B cell (primary cell): Measurements from ENCODE around the gene PROM1. TPM values are rescaled to one million over a fixed set of nuclear protein-coding genes. Genes with fewer than 3 reads are reported as not detected.

Source experiments
- ATAC-seq: fragments of 200-7000 bp; cut with Tn5 transposase; one replicate; pipeline ENCODE4 v1.10.0; 2021; ENCODE audit warnings: low read depth, mild to moderate bottlenecking, moderate number of reproducible peaks, moderate library complexity
- CTCF ChIA-PET: fragments of 350-600 bp; sonication (Branson Sonifier 250); formaldehyde crosslinking; loops from one replicate; lab custom pipeline; 2021; ENCODE audit warnings: antibody characterized with exemption, inconsistent platforms; lab: Charles Lee
- POLR2A ChIA-PET: fragments of 350-600 bp; sonication (Branson Sonifier 250); formaldehyde crosslinking; loops from one replicate; lab custom pipeline; 2021; ENCODE audit warnings: antibody characterized with exemption; lab: Charles Lee
- DNase-seq: peaks from one replicate; pipeline ENCODE4 v3.0.0; 2013
- H2AFZ ChIP-seq: 2 replicates; pipeline ENCODE4 v1.6.1; 2012; ENCODE audit warnings: mild to moderate bottlenecking, low read depth, low read length; ENCODE audit not compliant: insufficient read depth, poor library complexity, severe bottlenecking
- H3K27ac ChIP-seq, 2 donors: 1 replicate in 1 of 2; 2 replicates in 1 of 2; pipeline ENCODE4 v1.5.1; 2012 to 2013; ENCODE audit warnings: low read length in 2 of 2, mild to moderate bottlenecking in 2 of 2, moderate library complexity in 1 of 2
- H3K27me3 ChIP-seq, 4 experiments: fragments of 200-600 bp in 1 of 4; sonication (generic) in 1 of 4; replicated peaks in 1 of 4; 1 replicate in 2 of 4; 2 replicates in 2 of 4; pipeline versions ENCODE4 v1.6.1 to v1.7.0; 2013 to 2016; ENCODE audit warnings: low read length in 3 of 4, mild to moderate bottlenecking in 2 of 4, mixed read lengths in 1 of 4, moderate library complexity in 1 of 4; ENCODE audit not compliant: insufficient read depth in 4 of 4, control insufficient read depth in 3 of 4; ENCODE audit errors: control extremely low read depth in 1 of 4
- H3K36me3 ChIP-seq, 2 experiments: replicated peaks in 1 of 2; 1 replicate in 1 of 2; 2 replicates in 1 of 2; pipeline versions ENCODE4 v1.6.1 to v1.7.1; 2013; ENCODE audit warnings: low read length in 1 of 2; ENCODE audit not compliant: insufficient read depth in 2 of 2, control insufficient read depth in 1 of 2; ENCODE audit errors: control extremely low read depth in 1 of 2, extremely low read depth in 1 of 2
- H3K4me1 ChIP-seq, 2 donors: fragments of 200-600 bp in 1 of 2; sonication (generic) in 1 of 2; 1 replicate in 1 of 2; 2 replicates in 1 of 2; pipeline versions ENCODE4 v1.5.1 to v1.6.1; 2013 to 2017; ENCODE audit warnings: low read length in 2 of 2; ENCODE audit not compliant: control insufficient read depth in 2 of 2, insufficient read depth in 2 of 2
- H3K4me2 ChIP-seq: replicated peaks from 2 replicates; pipeline ENCODE3; 2012; ENCODE audit warnings: mild to moderate bottlenecking, low read depth, low read length; ENCODE audit not compliant: poor library complexity, severe bottlenecking
- H3K4me3 ChIP-seq, 5 experiments: fragments of 200-600 bp in 1 of 5; sonication (generic) in 1 of 5; 1 replicate in 3 of 5; 2 replicates in 2 of 5; pipeline versions ENCODE4 v1.5.1 to v1.7.0; 2011 to 2016; ENCODE audit warnings: low read length in 4 of 5, mild to moderate bottlenecking in 4 of 5, low read depth in 2 of 5, control low read depth in 1 of 5, moderate library complexity in 1 of 5; ENCODE audit not compliant: insufficient read depth in 1 of 5; ENCODE audit errors: control extremely low read depth in 1 of 5, extremely low read depth in 1 of 5
- H3K79me2 ChIP-seq: fragments of 200-600 bp; sonication (generic); one replicate; pipeline ENCODE4 v1.6.0; 2016; ENCODE audit warnings: low read length; ENCODE audit not compliant: control insufficient read depth, insufficient read depth
- H3K9ac ChIP-seq: fragments of 200-600 bp; sonication (generic); 2 replicates; pipeline ENCODE4 v1.6.1; 2017; ENCODE audit warnings: mild to moderate bottlenecking, low read length, moderate library complexity
- H3K9me3 ChIP-seq, 3 donors: one replicate each; pipeline versions ENCODE4 v1.6.1 to v1.7.1; 2013; ENCODE audit warnings: low read length in 2 of 3; ENCODE audit not compliant: control insufficient read depth in 2 of 3, insufficient read depth in 1 of 3; ENCODE audit errors: control extremely low read depth in 1 of 3
- H4K20me1 ChIP-seq: 2 replicates; pipeline ENCODE4 v1.6.0; 2012; ENCODE audit warnings: mild to moderate bottlenecking, low read length; ENCODE audit not compliant: insufficient read depth, control insufficient read depth, poor library complexity, severe bottlenecking
- H3K27ac Mint-ChIP-seq: one replicate; pipeline ENCODE4 v1.8.0; 2021; ENCODE audit warnings: mixed read lengths
- H3K27me3 Mint-ChIP-seq: one replicate; pipeline ENCODE4 v1.8.0; 2021; ENCODE audit warnings: mixed read lengths
- H3K4me1 Mint-ChIP-seq: one replicate; pipeline ENCODE4 v1.8.0; 2021; ENCODE audit warnings: mixed read lengths
- H3K4me3 Mint-ChIP-seq: one replicate; pipeline ENCODE4 v1.8.0; 2021; ENCODE audit warnings: mixed read lengths
- H3K9me3 Mint-ChIP-seq: one replicate; pipeline ENCODE4 v1.8.0; 2022; ENCODE audit warnings: mixed read lengths; ENCODE audit not compliant: insufficient read depth
- CTCF ChIP-seq: fragments of 200-600 bp; IDR thresholded peaks from one replicate; pipeline ENCODE4 v1.8.0; 2022; ENCODE audit warnings: antibody characterized with exemption, mild to moderate bottlenecking
- EZH2 ChIP-seq: IDR thresholded peaks from 2 replicates; pipeline ENCODE4 v1.6.1; 2012; ENCODE audit warnings: borderline replicate concordance, low read depth, mild to moderate bottlenecking, moderate library complexity, low read length; ENCODE audit not compliant: insufficient read depth, poor library complexity, severe bottlenecking
- WGBS: methylation state at CpG from one replicate; pipeline ENCODE4 v1.1.5; 2013; ENCODE audit warnings: missing lambda C conversion rate; ENCODE audit not compliant: insufficient coverage; 5-methylcytosine and 5-hydroxymethylcytosine counted together
- intact Hi-C: fragments of 100-400 bp; cut with micrococcal nuclease; formaldehyde crosslinking; loops from one replicate; pipeline ENCODE4 v1.10.0; 2022
- polyA plus RNA-seq: library from polyadenylated mRNA; depleted of rRNA; stranded (reverse); fragments of >200 nt; gene quantifications from 2 replicates; pipeline ENCODE4 v1.2.3, GENCODE V29; 2012
- total RNA-seq, 2 donors: library from RNA; stranded (reverse); fragments of 120-200 nt in 1 of 2; gene quantifications; 1 replicate in 1 of 2; 2 replicates in 1 of 2; pipeline versions ENCODE4 v1.2.3 to v1.2.4, GENCODE V29; 2013 to 2022

PROM1 gene
- total and polyA plus RNA-seq, 2 donors (not counting 1 experiment from before 2014, with no cell fraction given), result 0.04 TPM; not detected in 1

- WGBS, result no CpG with 5 or more reads among the region's 3 CpGs
- H3K4me3 ChIP-seq, result no peak overlapping the region
- POLR2A ChIA-PET, result no interaction called here
- H3K9me3 Mint-ChIP-seq, result no peaks in the 10 kb centered on the region
- no peaks in the 10 kb centered on the region for H3K9me3 ChIP-seq
- DNase-seq (no peak), ATAC-seq (no peak)
- H3K27ac ChIP-seq, result no peak overlapping the region
- no peak overlapping the region for H3K4me2 ChIP-seq
- H3K4me1 ChIP-seq, result no peaks in the 10 kb centered on the region
- H3K4me3 Mint-ChIP-seq, result no peak overlapping the region
- no peaks in the 10 kb centered on the region for H3K79me2 ChIP-seq
- CTCF ChIA-PET, result no interaction called here
- no peaks in the 10 kb centered on the region for H3K4me1 Mint-ChIP-seq
- H3K9ac ChIP-seq, result no peak overlapping the region
- H3K36me3 ChIP-seq, result no peaks in the 10 kb centered on the region
- no peaks in the 10 kb centered on the region for H4K20me1 ChIP-seq
- intact Hi-C loops, result no loop called here
- H2AFZ ChIP-seq, result no peak overlapping the region
- H3K27me3 ChIP-seq, result no peaks in the 10 kb centered on the region
- H3K27me3 Mint-ChIP-seq, result peaks cover 18% of the 10 kb centered on the region
- H3K27ac Mint-ChIP-seq, result no peak overlapping the region
- TF ChIP-seq CTCF (no peak), EZH2 (no peak)
These were observed 13.6 kb downstream of the PROM1 start for GRCh38 chr4:16070203-16070602.

GRCh38 chr4:16067515-16067914, 16.3 kb downstream of the PROM1 start:
- POLR2A ChIA-PET, result no interaction called here
- ATAC-seq, result no peak
- no peak for DNase-seq
- 90% methylated on average over 12 of the region's 12 CpGs for WGBS
- H3K4me3 ChIP-seq, result no peak overlapping the region
- no peak overlapping the region for H3K4me2 ChIP-seq
- H3K4me1 Mint-ChIP-seq, result no peaks in the 10 kb centered on the region
- H4K20me1 ChIP-seq, result no peaks in the 10 kb centered on the region
- peaks cover 25% of the 10 kb centered on the region for H3K27me3 Mint-ChIP-seq
- H3K79me2 ChIP-seq, result no peaks in the 10 kb centered on the region
- H3K27ac ChIP-seq, result no peak overlapping the region
- H3K9me3 ChIP-seq, result no peaks in the 10 kb centered on the region
- CTCF ChIA-PET, result no interaction called here
- no peaks in the 10 kb centered on the region for H3K36me3 ChIP-seq
- no peak overlapping the region for H3K27ac Mint-ChIP-seq
- intact Hi-C loops, result no loop called here
- no peak overlapping the region for H3K4me3 Mint-ChIP-seq
- no peaks in the 10 kb centered on the region for H3K9me3 Mint-ChIP-seq
- no peak overlapping the region for H3K9ac ChIP-seq
- H2AFZ ChIP-seq, result no peak overlapping the region
- TF ChIP-seq EZH2, result no peak
- no peak for TF ChIP-seq CTCF
- no peaks in the 10 kb centered on the region for H3K4me1 ChIP-seq
- no peaks in the 10 kb centered on the region for H3K27me3 ChIP-seq
